GM21360 (cell line): Measurements from ENCODE around the gene PLA2G6.

Experiments used
- ATAC-seq: cut with Tn5 transposase; IDR thresholded peaks from one replicate; pipeline ENCODE4 v1.9.1; 2021; ENCODE audit warnings: mild to moderate bottlenecking, moderate library complexity; ENCODE audit not compliant: unreplicated experiment

PLA2G6 gene

DNA sequence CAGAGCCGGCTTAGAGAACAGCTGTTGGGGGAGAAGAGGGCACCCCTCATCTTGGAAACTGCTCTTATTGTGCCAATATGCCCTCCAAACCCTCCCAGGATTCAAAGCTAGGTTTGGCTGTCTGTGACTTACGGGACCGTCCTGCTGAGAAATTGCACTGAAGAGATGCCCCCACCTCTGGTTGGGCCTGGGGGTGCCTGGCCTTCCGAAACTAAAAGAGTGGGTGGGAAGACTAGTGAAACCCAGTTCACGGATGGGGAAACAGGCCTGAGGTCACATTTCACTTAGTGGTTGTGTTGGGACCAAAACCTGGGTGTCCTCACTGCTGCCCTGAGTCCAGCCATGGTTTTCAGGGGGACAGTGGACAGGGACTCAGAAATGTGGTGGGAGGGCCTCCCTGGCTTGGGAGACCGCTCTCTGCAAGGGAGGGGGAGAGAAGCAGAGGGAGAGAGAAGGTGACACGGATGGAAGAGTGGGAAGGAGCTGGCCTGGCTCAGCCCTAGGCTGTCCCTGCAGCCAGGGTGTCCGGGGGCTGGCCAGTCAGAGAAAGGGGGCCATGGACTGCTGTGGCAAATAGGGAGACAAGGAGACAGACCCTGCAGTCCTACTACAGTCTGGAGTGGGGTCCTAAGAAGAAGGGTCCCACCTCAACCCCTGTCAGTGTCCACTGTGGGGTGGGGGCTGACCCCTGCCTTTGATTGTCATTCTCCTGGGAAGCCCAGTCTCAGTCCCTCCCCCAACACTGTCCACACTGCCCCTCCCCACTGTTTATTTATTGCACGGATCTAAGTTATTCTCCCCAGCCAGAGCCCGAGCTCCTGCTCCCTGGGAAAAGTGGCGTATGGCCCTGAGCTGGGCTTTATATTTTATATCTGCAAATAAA, 33.8 kb upstream of the PLA2G6 start:
- ATAC-seq, result no peak

DNA sequence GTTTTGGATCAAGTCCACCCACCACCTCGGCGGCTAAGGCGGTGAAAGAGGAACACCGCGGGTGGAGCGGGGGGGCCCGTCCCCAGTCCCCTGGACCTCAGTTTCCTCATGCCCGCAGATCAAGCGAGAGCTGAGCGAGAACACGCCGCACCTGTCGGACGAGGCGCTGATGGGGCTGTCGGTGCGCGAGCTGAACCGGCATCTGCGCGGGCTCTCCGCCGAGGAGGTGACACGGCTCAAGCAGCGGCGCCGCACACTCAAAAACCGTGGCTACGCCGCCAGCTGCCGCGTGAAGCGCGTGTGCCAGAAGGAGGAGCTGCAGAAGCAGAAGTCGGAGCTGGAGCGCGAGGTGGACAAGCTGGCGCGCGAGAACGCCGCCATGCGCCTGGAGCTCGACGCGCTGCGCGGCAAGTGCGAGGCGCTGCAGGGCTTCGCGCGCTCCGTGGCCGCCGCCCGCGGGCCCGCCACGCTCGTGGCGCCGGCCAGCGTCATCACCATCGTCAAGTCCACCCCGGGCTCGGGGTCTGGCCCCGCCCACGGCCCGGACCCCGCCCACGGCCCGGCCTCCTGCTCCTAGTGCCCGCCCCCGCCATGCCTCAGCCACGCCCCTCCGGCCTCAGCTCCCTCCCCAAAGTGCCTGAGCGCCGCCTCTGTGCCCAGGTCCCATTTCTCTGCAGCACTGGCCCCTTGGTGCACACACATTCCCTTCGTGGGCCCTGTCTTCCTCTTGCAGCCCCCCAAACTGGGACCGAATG, 32.8 kb upstream of the PLA2G6 start:
- no peak for ATAC-seq

DNA sequence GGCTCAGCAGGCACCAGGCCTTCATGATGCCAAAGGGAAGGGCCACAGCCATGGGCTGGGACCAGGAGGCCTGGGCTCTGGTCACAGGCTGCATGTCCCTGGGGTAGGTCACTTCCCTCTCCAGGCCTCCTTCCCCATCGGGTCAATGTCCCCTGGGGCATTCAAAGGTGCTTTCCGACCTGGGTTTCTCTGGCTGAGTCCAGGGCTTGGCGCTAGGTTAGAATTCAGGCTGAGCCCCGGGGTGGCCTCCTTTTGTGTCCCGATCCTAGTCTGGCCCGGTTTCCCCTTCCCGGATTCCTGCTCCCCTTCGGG, 32.3 kb upstream of the PLA2G6 start:
- ATAC-seq, result no peak

- no peak for ATAC-seq
These were observed 31.8 kb upstream of the PLA2G6 start for GRCh38 chr22:38213319-38213989.

- ATAC-seq, result no peak
These were observed 30.8 kb upstream of the PLA2G6 start for GRCh38 chr22:38212442-38212841.

GRCh38 chr22:38211556-38211955, 29.9 kb upstream of the PLA2G6 start:
- no peak for ATAC-seq

DNA sequence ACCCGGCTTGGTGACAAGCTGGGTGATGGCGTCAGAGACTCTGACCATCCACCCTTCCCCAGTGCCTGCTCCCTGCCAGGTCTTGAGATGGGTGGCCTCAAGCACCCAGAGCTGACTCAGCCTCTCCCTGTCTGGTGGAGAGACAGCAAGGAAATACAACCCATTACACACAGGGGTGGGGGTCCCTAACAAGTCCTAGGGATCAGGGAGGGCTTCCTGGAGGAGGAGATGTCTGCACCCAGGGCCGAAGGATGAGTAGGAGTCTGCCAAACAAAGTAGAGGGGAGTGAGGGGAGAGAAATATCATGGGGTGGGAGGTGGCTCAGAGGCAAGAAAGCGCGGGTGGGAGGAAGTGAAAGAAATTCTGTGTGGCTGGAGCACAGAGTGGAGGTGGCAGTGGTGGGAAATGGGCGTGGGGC, 26.9 kb upstream of the PLA2G6 start:
- ATAC-seq, result no peak

- ATAC-seq, result no peak
These were observed 26.3 kb upstream of the PLA2G6 start for GRCh38 chr22:38207898-38208432.

DNA sequence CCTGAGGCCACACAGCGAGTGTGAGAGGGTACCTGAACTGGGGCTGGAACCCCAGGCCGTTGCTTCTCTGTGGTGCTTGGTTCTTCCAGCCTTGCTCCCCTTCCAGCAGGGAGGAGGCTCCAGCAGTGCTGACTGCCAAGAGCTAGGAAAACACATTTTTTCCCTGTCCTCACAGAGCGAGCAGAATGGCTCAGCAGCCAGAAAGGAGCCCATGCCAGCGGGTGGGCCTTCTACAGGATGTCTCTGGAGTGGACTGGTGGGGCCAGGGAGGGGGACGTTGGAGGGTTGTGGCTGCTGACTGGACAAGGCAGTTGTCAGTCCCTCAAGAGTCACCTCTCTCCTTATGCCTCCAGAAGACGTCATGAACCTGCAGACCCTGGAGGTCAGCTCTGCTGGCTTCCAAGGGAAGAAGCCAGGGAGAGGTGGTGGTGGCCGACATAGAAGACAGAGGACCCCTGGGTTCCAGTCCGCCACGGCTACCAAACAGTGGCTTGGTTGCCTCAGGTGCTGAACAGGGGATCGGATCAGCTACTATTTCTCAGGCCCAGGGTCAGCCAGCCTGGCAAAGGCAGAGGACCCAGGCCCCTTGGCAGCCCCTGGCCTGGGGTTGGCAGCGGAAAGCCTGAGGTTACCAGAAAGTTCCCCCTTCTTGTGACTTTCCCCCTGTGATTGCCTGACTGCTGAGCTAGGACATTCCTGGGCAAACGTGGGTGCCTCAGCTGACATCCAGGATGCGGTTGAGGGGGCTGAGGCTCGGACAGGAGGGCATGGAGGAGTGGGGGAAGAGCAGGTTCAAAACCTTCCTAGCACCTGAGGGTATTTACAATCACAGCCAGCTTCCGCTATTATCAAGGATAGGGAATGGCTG, 23.9 kb upstream of the PLA2G6 start:
- no peak for ATAC-seq

DNA sequence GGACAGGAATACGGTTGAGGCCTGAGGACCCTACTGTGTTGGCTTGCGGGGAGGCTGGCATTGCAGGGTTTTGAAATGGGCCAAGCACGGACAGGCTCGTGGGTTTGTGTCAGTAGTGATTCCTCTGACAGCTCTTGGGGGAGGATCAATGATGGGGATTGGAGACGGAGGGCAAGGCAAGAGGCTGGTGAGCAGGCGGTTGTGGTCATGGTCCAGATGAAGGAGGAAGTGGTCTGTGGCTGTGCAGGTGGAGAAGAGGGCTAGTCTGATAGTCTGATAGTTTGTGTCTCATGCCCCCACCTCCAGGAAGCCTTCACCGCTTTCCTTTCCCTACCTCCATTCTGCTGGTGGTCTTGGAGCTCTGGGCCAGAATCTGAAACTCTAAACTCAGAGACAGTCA, 23.2 kb upstream of the PLA2G6 start:
- ATAC-seq, result no peak

- ATAC-seq, result no peak
These were observed 22.4 kb upstream of the PLA2G6 start for GRCh38 chr22:38203855-38204514.

DNA sequence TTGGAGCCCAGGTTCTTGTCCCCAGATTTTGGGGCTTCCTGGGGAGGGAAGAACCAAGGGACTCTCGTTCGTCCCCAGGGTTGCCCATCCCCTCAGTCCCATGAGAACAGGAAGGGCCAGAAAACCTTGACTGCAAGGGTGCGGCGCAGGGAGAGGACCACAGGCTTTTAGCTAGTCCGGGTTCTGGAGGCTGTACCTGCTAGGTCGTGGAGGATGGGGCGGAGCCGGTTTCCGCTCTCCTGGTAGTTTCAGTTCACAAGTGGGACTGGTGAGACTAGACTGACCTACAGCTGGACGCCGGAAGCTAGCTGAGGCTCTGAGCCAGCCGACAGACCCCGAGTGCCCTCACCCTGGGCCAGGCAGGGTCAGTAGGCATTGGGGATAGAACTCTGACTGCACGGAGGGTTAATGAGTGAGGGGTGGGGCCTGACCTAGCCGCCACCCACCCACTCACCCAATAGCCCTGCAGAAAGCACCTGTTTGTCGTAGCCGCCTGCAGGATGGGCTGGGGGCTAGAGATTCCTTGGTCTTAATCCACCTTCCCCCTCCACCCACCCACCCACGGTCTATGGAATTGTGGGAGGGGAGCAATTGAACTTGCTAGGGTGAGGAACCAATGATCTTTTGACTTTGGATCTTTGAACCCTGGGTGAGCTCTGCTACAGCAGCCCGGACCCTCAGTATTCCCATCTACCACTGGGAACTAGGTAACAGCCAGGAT, 21.6 kb upstream of the PLA2G6 start:
- ATAC-seq, result no peak

DNA sequence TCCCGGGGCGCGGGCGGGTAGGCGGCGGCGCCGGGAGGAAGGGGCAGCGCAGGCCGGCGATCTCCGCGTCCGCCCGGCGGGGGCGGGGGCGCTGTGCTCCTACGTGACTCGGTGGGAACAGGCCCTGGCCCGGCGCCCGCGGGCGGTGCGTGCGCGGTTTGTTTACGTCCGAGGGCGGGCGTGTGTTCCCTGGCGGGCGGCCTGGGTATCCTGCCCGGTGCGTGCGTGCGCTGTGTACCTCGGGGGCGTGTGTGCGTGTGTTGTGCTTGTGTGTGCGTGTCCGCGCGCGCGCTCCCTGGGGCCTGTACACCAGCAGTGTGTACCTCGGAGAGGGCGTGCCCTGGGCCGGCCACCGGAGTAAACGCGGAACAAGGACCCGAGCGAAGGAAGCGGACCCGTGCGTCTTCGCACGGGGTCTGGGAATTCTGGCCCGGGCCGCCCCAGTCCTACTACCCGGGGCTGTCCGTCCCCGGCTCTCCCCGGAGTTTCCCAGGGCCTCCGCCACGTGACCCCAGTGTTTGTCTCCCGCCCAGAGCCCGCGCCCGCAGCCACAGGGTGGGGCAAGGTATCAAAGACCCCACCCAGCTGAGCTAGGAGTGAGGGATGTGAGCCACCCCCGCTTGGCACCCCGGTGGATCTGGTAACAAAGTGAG, 20.9 kb upstream of the PLA2G6 start:
- no peak for ATAC-seq

GRCh38 chr22:38201711-38202436, 20.2 kb upstream of the PLA2G6 start, which contains the start of gene MAFF:
TSS of gene MAFF (plus strand) at chr22:38201994. CDS start at chr22:38213854, 11,860 bp downstream.
- ATAC-seq, result peak; percentile 53

GRCh38 chr22:38201371-38201710, 19.7 kb upstream of the PLA2G6 start:
- ATAC-seq, result peak; percentile 6

- ATAC-seq, result no peak
These were observed 18.4 kb upstream of the PLA2G6 start for GRCh38 chr22:38199826-38200559.

- no peak for ATAC-seq
These were observed 15.3 kb upstream of the PLA2G6 start for GRCh38 chr22:38196791-38197419.
